GM18526 (cell line): ENCODE results near the gene GBF1.

Experiments used
- POLR2A ChIP-seq: IDR thresholded peaks from 3 replicates; pipeline ENCODE4 v1.6.1; 2011; ENCODE audit not compliant: insufficient read length; ENCODE audit errors: extremely low read depth

The GBF1 gene

GRCh38 chr10:102302611-102303010 is 57.3 kb downstream of the GBF1 start:
- TF ChIP-seq POLR2A = no peak

GRCh38 chr10:102306006-102306405 is 60.7 kb downstream of the GBF1 start:
- TF ChIP-seq POLR2A = no peak

GRCh38 chr10:102306710-102307109 is 61.4 kb downstream of the GBF1 start:
- no peak for TF ChIP-seq POLR2A

GRCh38 chr10:102309236-102309635 is 63.9 kb downstream of the GBF1 start:
- no peak for TF ChIP-seq POLR2A

DNA sequence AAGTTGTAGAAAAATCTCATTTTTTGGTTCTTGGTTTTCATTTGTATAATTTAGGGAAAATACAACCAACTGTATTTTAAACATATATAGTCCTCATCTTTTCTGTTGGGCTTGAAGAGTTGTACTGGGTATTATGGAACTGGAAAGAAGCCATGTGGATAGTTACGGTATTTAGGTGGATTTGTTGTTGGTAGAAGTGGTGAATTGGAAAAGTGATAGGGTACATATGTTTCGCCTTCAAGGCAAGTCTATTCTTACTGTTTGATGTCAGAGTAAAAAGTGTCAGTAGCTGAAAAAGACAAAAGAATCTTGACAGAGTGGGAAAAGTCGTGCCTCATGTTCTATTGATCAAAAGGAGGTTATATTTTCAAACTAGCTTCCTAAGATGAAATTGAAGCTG is 64.6 kb downstream of the GBF1 start:
- no peak for TF ChIP-seq POLR2A

GRCh38 chr10:102310361-102311024 is 65.2 kb downstream of the GBF1 start:
- no peak for TF ChIP-seq POLR2A

- no peak for TF ChIP-seq POLR2A
Measured at GRCh38 chr10:102311025-102311420, 65.7 kb downstream of the GBF1 start.

DNA sequence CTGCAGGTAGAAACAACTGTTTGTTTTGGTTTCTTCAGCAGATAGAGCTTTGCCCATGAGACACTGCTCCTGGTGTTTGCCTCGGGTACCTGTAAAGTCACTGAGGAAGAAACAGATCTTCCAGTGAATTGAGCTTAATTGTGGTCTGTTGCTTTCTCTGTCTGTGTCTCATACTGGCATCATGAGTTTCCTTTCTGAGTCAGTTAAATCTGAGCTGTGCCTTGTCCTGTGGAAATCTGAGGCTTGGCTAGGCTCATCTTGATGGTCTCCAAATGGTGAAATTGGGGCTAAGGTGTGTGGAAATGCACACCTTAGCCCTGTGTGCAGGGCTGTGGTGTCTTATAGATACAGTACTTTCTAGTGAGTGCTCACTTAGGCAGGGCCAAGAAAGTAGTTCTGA is 67.4 kb downstream of the GBF1 start:
- no peak for TF ChIP-seq POLR2A

DNA sequence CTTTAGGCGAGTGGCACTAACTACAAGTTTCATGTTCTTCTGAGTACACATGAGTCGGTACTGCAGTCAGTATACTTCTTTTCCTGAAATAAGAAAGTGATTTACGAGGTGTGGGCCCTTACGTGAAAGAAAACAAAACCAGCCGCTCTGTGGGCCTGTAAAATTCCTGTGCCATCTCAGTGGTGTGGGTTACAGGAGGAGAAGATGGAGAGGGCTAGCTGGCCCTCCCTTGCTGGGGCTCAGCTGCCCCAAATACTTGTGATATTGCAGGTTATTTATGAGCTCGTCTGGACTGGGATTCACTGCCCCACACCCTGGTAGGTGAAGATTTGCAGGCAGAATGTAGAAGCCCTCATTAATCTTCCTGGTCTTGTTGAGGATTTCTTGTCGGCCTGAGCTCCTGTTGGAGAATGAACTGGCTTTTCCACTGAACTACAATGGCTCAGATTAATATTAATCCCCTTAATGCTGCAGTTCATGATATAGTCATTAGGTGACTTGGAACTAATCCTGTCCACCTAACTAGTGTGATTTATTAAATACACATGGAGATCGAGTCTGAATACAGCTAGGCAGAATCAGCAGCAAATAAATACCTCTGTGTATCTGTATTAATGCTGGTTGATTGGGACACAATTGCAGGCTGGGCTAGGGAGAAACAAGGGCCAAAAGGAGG is 68.0 kb downstream of the GBF1 start:
- no peak for TF ChIP-seq POLR2A

DNA sequence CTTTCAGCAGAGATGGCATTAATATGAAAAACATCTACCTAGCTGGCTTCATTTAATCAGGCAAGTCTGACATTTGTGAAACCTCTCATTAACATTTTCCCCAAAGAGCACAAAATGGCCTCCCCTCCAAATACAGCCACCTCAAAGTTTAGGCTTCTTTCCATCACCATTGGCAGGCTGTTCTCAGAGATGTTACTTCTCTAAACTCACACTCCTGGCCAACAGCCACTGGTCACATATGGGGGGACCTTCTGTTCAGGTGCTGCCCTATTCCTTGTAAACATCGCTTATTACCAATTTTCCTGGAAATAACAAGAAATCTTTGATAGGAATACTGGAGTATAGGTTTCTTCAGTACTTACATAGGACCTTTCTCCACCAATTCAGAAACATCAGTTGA is 69.5 kb downstream of the GBF1 start:
- TF ChIP-seq POLR2A = no peak

GRCh38 chr10:102316421-102316820 is 71.1 kb downstream of the GBF1 start:
- no peak for TF ChIP-seq POLR2A

- TF ChIP-seq POLR2A = no peak
Measured at GRCh38 chr10:102322914-102323313, 77.6 kb downstream of the GBF1 start.

DNA sequence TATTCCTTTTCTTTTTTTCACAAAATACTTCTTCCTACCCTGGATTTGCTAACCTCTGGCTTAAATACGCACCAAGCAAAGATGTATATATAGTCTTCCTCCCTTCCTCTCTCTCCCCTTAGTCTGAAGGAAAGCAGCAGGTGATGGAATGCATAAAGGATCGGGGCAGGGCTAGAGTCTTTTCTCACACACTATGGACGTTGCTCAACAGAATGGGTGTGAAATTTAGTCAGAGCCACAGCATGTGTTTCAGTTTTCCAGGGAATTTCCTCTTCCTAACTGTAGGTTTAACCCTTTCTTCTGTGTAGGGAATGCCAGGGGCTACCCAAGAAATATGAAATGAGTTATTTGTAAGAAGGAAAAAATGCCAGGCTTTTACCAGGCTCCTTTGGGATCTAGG is 78.7 kb downstream of the GBF1 start:
- TF ChIP-seq POLR2A = no peak

DNA sequence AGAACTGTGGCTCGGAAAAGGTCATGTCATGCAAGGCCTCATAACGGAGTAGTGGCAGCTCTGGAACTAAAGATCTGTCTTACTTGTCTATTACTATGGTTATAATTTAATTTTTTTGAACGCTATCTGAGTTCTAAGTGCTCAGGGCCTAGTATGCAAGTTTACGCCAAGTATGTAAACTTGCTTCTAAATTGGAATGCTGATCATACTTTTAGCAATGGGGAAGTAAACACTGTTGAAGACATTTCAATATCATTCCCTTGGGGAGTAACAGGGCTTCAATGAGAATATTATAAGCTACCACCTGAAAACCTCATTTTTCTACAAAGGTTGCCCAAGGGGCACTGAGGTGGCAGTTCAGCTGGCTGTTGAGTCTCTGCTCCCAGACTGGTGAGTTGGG is 80.7 kb downstream of the GBF1 start:
- TF ChIP-seq POLR2A = no peak

DNA sequence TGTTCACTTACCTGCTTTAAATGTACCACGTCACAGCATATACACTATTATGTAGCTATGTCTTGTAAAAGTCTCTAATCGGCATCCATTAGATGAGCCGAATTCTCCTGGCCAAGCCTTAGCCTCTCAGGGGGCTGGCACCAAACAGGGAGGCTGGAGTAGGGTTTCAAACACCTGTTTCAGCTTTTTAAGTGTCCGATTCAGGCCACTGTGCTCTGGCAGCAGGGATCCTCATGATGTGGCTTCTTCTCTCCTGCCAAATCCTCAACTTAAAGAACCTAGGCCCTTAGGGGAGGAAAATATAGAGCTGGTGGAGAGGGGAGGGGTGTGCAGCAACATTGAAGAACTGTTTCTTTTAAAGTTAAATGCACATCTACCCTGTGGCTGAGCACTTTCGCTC is 81.7 kb downstream of the GBF1 start:
- TF ChIP-seq POLR2A = no peak

DNA sequence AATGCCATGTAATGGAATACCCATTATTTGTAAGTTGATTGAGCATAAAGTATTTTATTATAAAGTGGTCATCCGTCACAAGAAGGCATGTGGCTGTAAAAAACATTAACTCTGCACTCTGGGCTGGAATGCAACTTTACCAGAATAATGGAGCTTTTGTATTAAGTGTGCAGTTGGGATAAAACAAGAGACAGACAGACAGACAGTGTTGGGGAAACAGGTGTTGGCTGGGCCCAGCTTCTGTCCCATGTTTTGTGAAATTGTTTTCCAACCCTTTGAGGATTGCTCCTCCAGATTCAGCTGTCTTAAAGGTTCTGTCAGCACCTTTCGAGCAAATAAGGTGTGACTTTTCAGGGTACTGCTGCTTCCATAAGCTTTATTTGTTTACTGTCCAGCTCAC is 82.3 kb downstream of the GBF1 start:
- no peak for TF ChIP-seq POLR2A

GRCh38 chr10:102332772-102333171 is 87.4 kb downstream of the GBF1 start:
- TF ChIP-seq POLR2A = no peak

GRCh38 chr10:102334101-102334500 is 88.8 kb downstream of the GBF1 start:
- no peak for TF ChIP-seq POLR2A

- no peak for TF ChIP-seq POLR2A
Measured at GRCh38 chr10:102335184-102335583, 89.9 kb downstream of the GBF1 start.
